Peyer's patch (tissue), 4 donors: ENCODE results near the gene ECT2.

Source experiments
- CTCF ChIP-seq, 6 experiments: fragments of 450-650 bp in 4 of 6; fragments of 200-600 bp in 2 of 6; sonication (generic) in 1 of 6; IDR thresholded peaks; one replicate each; pipeline ENCODE4 v1.5.1; 2017 to 2019; ENCODE audit warnings: antibody characterized with exemption in 6 of 6, mild to moderate bottlenecking in 3 of 6, moderate library complexity in 1 of 6
- POLR2A ChIP-seq, 2 donors: fragments of 450-650 bp; IDR thresholded peaks; one replicate each; pipeline ENCODE4 v1.5.1; 2017; ENCODE audit warnings: antibody characterized with exemption in 2 of 2, mild to moderate bottlenecking in 2 of 2, moderate library complexity in 2 of 2

- TF ChIP-seq POLR2A (IDR thresholded peaks at IDR 0.05), result no peak
- no peak for TF ChIP-seq CTCF (IDR thresholded peaks at IDR 0.05)
Measured at GRCh38 chr3:172735014-172735413, 15.5 kb upstream of the ECT2 start.
